Muscle layer of colon (tissue), 2 donors: ENCODE data around the gene SH3RF3.

Experiments
- H3K27ac ChIP-seq: one replicate; pipeline ENCODE4 v1.7.0; 2013; ENCODE audit warnings: low read depth, mild to moderate bottlenecking, low read length, moderate library complexity
- H3K27me3 ChIP-seq, 2 donors: one replicate each; pipeline ENCODE4 v1.7.0; 2013; ENCODE audit warnings: low read length in 2 of 2, mild to moderate bottlenecking in 2 of 2; ENCODE audit not compliant: insufficient read depth in 2 of 2, control insufficient read depth in 1 of 2
- H3K36me3 ChIP-seq: one replicate; pipeline ENCODE4 v1.7.0; 2013; ENCODE audit warnings: mild to moderate bottlenecking, low read length; ENCODE audit not compliant: insufficient read depth
- H3K4me1 ChIP-seq: one replicate; pipeline ENCODE4 v1.7.0; 2013; ENCODE audit warnings: mild to moderate bottlenecking, low read length; ENCODE audit not compliant: insufficient read depth
- H3K4me3 ChIP-seq, 2 donors: one replicate each; pipeline ENCODE4 v1.7.0; 2013; ENCODE audit warnings: low read length in 2 of 2, low read depth in 1 of 2, mild to moderate bottlenecking in 1 of 2, moderate library complexity in 1 of 2
- H3K9ac ChIP-seq: one replicate; pipeline ENCODE4 v1.7.0; 2013; ENCODE audit warnings: low read length
- H3K9me3 ChIP-seq: one replicate; pipeline ENCODE4 v1.7.0; 2013; ENCODE audit warnings: mild to moderate bottlenecking, low read length
- donor health status: abdominal sarcoma.
- donor health status: Adenocarcinoma of cecum.

Gene SH3RF3

GRCh38 chr2:109379507-109379906 is 250.5 kb downstream of the SH3RF3 start:
- H3K27me3 ChIP-seq, result no peaks in the 10 kb centered on the region
- H3K4me3 ChIP-seq, result no peak overlapping the region
- H3K9me3 ChIP-seq, result no peaks in the 10 kb centered on the region
- peaks cover 10% of the 10 kb centered on the region for H3K4me1 ChIP-seq
- no peak overlapping the region for H3K27ac ChIP-seq
- H3K36me3 ChIP-seq, result no peaks in the 10 kb centered on the region
- H3K9ac ChIP-seq, result no peak overlapping the region

- peaks cover 10% of the 10 kb centered on the region for H3K4me1 ChIP-seq
- H3K4me3 ChIP-seq, result no peak overlapping the region
- no peak overlapping the region for H3K9ac ChIP-seq
- H3K27ac ChIP-seq, result no peak overlapping the region
- no peaks in the 10 kb centered on the region for H3K9me3 ChIP-seq
- H3K36me3 ChIP-seq, result no peaks in the 10 kb centered on the region
- H3K27me3 ChIP-seq, result no peaks in the 10 kb centered on the region
Measured at GRCh38 chr2:109380502-109381326, 251.7 kb downstream of the SH3RF3 start.

- no peak overlapping the region for H3K27ac ChIP-seq
- H3K9ac ChIP-seq, result no peak overlapping the region
- H3K4me3 ChIP-seq, result no peak overlapping the region
- peaks cover 10% of the 10 kb centered on the region for H3K4me1 ChIP-seq
- no peaks in the 10 kb centered on the region for H3K9me3 ChIP-seq
- H3K27me3 ChIP-seq, result no peaks in the 10 kb centered on the region
- no peaks in the 10 kb centered on the region for H3K36me3 ChIP-seq
Measured at GRCh38 chr2:109381327-109381820, 252.4 kb downstream of the SH3RF3 start.

GRCh38 chr2:109382226-109382895 is 253.4 kb downstream of the SH3RF3 start:
- Histone ChIP-seq H3K36me3 (no peaks in the 10 kb centered on the region), H3K9me3 (no peaks in the 10 kb centered on the region), H3K4me3 (no peak overlapping the region), H3K9ac (no peak overlapping the region), H3K27me3 (no peaks in the 10 kb centered on the region), H3K27ac (no peak overlapping the region), H3K4me1 (peaks cover 10% of the 10 kb centered on the region)

GRCh38 chr2:109382951-109383350 is 253.9 kb downstream of the SH3RF3 start:
- no peak overlapping the region for H3K27ac ChIP-seq
- H3K27me3 ChIP-seq, result no peaks in the 10 kb centered on the region
- no peak overlapping the region for H3K4me3 ChIP-seq
- no peak overlapping the region for H3K9ac ChIP-seq
- no peaks in the 10 kb centered on the region for H3K9me3 ChIP-seq
- H3K36me3 ChIP-seq, result no peaks in the 10 kb centered on the region
- H3K4me1 ChIP-seq, result peaks cover 10% of the 10 kb centered on the region

- Histone ChIP-seq H3K4me3 (no peak overlapping the region), H3K9ac (no peak overlapping the region), H3K27me3 (no peaks in the 10 kb centered on the region), H3K27ac (no peak overlapping the region), H3K4me1 (peaks cover 10% of the 10 kb centered on the region), H3K9me3 (no peaks in the 10 kb centered on the region), H3K36me3 (no peaks in the 10 kb centered on the region)
Measured at GRCh38 chr2:109383505-109384307, 254.7 kb downstream of the SH3RF3 start.

- Histone ChIP-seq H3K27ac (no peak overlapping the region), H3K27me3 (no peaks in the 10 kb centered on the region), H3K9ac (no peak overlapping the region), H3K4me3 (no peak overlapping the region), H3K9me3 (no peaks in the 10 kb centered on the region), H3K36me3 (no peaks in the 10 kb centered on the region), H3K4me1 (peaks cover 10% of the 10 kb centered on the region)
Measured at GRCh38 chr2:109384308-109385271, 255.6 kb downstream of the SH3RF3 start.

GRCh38 chr2:109385506-109385905 is 256.5 kb downstream of the SH3RF3 start:
- no peaks in the 10 kb centered on the region for H3K9me3 ChIP-seq
- peaks cover 10% of the 10 kb centered on the region for H3K4me1 ChIP-seq
- H3K27me3 ChIP-seq, result no peaks in the 10 kb centered on the region
- no peak overlapping the region for H3K4me3 ChIP-seq
- H3K9ac ChIP-seq, result no peak overlapping the region
- H3K36me3 ChIP-seq, result no peaks in the 10 kb centered on the region
- no peak overlapping the region for H3K27ac ChIP-seq

GRCh38 chr2:109386004-109386695 is 257.1 kb downstream of the SH3RF3 start:
- no peak overlapping the region for H3K9ac ChIP-seq
- no peak overlapping the region for H3K27ac ChIP-seq
- H3K9me3 ChIP-seq, result no peaks in the 10 kb centered on the region
- H3K4me1 ChIP-seq, result peaks cover 10% of the 10 kb centered on the region
- H3K4me3 ChIP-seq, result no peak overlapping the region
- H3K36me3 ChIP-seq, result no peaks in the 10 kb centered on the region
- H3K27me3 ChIP-seq, result no peaks in the 10 kb centered on the region

GRCh38 chr2:109387221-109387735 is 258.3 kb downstream of the SH3RF3 start:
- H3K4me3 ChIP-seq, result no peak overlapping the region
- no peak overlapping the region for H3K9ac ChIP-seq
- no peaks in the 10 kb centered on the region for H3K36me3 ChIP-seq
- H3K4me1 ChIP-seq, result peaks cover 10% of the 10 kb centered on the region
- H3K27me3 ChIP-seq, result no peaks in the 10 kb centered on the region
- H3K9me3 ChIP-seq, result no peaks in the 10 kb centered on the region
- no peak overlapping the region for H3K27ac ChIP-seq
